ENCODE measurements around the gene ZNF605.
"Not testable (repeated sequence)": the region's sequence is repeated elsewhere in the genome, so short reads cannot be mapped to it uniquely, and the experiment has no call there.

DNA sequence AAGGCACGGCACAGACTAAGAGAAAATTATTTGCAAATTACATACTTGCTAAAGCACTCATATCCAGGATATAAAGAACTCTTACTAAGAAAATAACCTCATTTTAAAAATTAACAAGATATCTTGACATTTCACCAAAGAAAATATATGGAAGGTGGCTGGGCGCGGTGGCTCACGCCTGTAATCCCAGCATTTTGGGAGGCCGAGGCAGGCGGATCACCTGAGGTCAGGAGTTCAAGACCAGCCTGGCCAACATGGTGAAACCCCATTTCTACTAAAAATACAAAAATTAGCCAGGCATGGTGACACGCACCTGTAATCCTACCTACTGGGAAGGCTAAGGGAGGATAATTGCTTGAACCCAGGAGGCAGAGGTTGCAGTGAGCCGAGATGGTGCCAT, 19.2 kb downstream of the ZNF605 start:
- TF ChIP-seq POLR2A (IDR thresholded peaks at IDR 0.05); CTCF (IDR thresholded peaks at IDR 0.05); POLR2AphosphoS5 (IDR thresholded peaks at IDR 0.05); EP300 (IDR thresholded peaks at IDR 0.05; ENCODE audit: low read depth): not testable (repeated sequence)
